Suppressor macrophage treated with lipopolysaccharide for 4 hours (primary cell): ENCODE results near the gene RAB17.
"Not testable (repeated sequence)": the region's sequence is repeated elsewhere in the genome, so short reads cannot be mapped to it uniquely, and the experiment has no call there.

ENCODE experiments used
- DNase-seq: peaks from one replicate; pipeline ENCODE4 v3.0.0-alpha.2; 2020

Gene RAB17

DNA sequence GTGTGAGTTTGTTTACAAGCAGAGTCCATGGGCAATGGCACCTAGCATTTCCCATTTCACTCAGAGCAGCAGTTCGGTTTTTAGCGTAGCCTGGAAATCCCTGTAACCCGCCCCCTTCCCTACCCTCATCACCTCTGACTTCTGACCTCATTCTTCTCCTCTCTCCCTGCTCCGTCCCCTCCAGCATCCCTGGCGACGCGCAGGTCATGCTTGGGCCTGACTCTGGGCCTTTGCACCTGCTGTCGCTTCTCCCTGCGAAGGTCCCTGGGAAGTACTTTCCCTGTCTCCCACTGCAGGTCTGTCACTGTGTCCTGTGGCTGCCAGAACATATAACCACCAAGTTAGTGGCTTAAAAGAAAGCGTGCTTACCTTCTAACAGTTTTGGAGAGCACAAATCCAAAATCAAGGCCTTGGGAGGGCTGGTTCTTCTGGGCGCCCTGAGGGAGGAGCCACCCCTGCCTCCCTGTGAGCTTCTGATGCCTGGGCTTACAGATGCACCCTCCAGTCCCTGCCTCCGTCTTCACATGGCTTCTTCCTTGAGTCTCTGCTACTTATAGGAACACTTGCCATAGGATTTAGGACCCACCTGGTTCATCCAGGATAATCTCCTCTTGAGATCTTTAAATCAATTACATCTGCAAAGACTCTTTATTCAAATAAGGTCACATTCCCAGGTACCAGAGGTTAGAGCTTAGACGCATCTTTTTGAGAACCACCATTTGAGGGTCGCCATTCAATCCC, 8.1 kb upstream of the RAB17 start:
- DNase-seq: no peak

DNA sequence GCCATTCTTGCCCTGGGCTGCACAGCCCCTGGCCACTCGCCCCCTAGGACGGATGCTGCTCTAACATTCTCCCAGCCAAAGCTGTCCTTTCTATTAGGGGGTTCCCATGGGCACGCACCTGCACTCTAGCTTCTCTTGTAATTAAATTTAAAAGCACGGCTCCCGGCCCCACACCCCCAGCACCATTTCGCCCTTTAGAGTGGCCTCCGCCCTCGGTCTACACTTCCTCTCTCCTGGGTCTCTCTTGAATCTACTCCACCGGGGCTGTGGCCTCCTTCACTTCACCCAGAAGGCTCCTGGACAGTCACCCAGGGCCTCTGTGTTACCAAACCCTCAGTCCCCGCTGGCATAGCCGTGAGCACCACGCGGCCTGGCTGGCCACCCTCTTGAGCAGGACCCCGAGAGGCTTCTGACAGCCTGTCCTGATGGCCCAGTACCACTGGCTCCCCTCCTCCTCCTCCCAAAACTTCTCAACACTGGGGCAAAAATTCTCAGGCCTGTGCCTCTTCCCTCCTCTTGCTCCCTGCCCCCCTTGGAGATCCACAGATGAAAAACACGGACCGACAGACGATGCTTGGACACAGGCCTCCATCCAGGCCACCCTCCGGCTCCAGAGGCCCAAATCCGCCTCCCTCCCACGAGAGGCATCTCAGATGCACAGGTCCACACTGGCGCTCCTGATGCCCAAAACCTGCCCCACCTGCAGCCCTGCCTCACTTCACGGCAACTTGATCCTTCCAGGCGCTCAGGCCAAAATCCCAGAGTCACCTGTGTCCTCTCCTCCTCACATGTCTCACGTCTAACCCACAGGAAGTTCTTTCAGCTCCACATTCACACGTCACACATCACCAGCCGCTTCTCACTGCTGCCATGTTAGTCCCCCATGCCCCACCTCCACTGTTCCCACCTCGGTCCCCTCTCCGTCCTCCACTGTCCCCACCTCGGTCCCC, 6.9 kb upstream of the RAB17 start:
- no peak for DNase-seq

DNA sequence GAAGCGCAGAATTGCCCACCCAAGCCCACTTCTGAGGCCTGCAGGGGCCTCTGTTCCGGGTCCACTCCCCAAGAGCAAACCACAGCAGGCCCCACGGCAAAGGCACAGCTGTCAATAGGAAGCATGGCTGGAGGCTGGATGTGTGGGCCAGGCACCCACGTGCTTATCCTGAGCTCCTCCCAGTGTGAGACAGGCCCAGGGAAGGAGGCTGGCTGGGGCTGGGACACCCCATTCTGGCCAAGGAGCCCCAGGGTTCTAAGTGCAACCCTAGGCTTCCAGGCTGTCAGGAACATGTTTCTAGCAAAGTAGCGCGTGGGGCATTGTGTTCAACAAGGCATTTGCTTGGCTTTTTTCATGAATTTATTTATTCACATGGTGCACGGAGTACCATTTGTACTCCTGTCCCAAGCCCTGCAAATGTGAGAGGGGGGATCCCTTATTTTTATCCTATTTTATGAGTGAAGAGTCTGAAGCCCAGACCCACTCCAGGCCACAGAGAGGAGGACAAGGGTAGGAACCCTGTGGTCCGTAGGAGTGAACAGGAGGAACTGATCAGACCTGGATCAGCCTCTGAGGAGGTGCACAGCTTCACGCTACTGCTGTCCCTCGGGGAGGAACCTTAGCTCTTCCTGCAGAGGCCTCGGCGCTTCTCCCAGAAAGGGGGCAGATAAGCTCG, 6.1 kb upstream of the RAB17 start:
- no peak for DNase-seq

DNA sequence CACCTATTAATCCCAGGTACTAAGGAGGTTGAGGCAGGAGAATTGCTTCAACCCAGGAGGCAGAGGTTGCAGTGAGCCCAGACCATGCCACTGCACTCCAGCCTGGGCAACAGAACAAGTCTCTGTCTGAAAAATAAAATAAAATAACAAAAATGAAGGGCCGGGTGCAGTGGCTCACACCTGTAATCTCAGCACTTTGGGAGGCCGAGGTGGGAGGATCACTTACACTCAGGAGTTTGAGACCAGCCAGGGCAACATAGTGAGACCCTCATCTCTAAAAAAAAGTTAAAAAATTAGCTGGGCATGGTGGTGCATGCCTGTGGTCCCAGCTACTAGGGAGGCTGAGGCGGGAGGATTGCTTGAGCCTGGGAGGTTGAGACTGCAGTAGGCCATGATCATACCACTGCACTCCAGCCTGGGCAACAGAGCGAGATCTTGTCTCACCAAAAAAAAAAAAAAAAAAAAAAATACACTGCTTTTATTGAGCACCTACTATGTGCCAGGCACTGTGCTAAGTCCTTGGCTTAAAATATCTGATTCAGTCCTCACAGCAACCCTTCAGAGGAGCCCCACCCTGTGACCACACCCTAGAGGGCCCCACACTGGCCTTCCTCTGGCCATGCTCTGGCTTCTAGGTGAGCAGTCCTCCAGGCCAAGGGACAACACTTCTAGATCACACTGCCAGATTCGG, 5.4 kb upstream of the RAB17 start:
- not testable (repeated sequence) for DNase-seq

DNA sequence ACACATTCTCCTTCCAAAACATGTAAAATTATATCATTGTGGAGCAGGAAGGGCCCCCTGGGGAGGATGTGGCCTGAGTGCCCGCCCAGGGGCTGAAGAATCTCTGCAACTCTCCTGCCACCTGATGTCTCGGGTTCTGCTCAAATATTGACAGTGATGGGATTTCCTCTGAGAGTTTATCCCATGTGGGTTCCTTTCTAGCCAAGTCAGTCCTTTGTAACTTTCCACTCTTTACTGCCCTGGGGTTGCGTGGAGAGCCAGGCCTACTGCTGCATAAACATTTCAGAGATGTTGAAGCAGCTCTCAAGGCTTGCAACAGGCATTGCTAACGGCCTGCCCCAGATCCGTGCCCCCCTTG, 4.0 kb upstream of the RAB17 start:
- no peak for DNase-seq

DNA sequence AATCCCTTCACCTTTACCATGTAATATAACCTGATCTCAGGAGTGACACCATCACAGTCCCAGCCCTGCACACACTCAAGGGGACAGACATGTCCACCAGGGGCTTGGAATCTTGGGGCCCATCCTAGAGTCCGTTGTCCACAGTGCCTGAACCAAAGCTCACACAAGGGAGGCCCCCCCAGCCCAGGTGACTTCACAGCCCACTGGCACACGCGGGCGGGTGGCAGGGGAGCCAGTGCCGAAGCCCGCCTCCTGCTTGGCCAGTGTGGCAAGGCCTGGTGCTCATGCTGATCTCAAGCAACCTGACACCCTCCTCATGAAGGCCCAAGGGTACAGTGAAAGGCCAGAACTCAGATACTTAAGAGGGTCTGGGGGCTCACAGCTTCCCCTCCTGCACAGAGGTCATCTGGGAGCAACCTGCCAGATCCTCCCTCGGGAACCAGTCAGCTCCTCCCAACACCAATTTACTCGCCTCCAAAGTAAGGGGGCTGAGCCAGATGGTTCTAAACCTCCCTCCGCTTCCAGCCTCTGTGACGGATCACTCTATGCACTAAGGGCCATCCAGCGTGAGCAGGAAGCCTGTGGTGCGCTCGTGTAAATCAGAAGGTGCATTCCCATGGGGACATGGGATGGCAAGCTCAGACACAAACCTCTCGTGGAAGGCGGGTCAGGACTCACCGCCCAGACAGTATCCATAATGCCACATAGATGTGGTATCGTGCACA, 3.2 kb upstream of the RAB17 start:
- no peak for DNase-seq

DNA sequence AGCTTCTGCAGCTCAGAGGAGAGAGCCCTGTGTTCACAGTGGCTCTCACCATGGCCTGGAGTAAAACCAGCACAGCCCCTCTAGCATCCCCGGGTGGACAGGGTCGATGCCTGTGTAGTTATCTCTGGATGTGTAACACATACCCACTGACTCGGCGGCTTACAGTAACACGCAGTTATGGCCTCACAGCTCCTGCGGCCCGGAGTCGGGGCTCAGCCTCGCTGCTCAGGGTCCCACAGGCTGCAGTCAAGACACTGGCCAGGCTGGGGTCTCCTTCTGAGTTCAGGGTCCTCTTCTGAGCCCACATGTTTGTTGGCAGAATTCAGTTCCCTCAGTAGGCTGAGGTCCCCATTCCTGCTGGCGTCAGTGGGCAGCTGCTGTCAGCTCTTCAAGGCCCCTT, 2.5 kb upstream of the RAB17 start:
- DNase-seq: no peak

DNA sequence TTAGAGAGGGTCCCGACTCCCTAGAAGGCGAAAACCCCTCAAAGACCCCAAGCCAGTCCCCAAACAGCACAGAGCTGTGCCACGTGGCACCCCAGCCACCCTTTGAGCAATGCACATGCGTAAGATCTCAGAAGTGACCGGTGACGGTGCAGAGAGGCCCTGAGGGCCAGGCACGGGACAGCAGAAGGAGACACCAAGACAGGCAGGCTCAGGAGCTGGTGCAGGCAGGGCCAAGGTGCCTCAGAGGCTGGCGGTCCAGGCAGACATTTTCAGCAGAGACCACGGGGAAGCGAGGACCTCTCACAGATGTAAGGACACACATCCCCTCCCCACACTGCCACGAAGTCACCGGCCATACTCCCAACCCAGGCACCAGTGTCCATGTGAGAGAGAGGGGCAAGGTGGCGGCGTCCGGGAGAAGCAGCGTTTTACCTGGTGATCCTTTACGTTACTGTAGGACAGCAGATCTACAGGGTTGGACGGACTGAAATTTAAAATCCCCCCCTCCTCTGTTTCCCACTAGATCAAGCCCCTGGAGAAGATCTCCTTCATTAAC, 2.0 kb upstream of the RAB17 start:
- DNase-seq: no peak

DNA sequence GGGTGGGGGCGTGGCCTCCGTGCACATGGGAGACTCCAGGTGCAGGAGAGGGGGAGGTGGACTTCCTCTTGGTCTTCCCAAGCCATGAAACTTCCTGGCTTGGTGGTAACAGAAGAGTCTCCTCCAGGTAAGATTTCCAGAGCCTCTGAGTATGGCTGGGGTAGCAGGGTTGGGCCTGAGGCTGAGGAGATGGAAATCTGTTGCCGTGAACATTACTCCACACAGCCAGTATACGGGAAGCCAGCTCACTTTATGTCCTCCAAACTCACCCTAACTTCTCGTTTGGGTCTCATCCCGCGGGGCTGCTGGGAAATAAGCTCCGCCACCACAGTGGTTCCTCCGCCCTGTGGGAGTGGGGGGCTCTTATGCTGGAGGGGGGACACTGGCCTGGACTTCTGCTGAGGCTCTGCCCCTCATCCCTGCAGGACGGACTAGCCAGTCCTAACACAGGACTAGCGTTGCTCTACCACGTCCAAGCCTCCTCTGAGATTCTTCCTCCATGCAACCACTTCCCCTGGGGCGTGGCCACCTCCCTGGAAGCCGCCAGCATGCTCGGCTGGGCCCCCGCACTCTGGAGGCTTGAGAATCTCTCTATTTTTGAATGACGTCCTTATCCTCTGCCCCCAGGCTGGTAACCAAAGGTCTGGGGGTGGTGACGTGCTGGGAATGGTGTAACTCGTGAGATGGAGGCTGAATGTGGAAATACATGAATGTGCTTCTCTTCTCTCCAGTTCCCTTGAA, 777 bp upstream of the RAB17 start:
- peak; percentile 89 for DNase-seq

DNA sequence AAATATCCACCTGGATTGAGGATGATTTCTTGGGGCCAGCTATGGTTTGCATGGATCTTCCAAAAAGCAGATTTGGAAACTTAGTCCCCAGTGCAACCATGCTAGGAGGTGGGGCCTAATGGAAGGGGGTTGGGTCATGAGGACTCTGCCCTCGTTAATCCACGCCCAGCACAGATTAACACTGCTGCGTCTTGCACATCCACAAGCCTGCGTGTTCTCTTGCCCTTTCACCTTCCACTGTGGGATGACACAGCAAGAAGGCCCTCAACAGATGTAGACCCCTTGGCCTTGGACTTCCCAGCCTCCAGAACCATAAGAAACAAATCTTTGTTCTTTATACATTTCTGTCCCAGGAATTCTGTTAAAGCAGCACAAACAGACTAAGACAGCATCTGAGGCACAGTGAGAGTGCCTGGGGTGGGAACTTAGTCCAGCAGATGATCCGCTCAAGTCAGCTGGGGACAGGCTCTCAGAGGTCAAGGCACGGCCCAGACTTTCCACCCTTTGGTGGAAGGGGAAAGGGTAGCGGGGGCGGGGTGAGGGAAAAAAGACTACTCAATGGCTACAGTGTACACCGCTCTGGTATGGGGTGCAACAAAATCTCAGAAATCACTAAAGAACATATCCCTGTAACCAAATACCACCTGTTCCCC, 2.4 kb downstream of the RAB17 start:
- DNase-seq: no peak

DNA sequence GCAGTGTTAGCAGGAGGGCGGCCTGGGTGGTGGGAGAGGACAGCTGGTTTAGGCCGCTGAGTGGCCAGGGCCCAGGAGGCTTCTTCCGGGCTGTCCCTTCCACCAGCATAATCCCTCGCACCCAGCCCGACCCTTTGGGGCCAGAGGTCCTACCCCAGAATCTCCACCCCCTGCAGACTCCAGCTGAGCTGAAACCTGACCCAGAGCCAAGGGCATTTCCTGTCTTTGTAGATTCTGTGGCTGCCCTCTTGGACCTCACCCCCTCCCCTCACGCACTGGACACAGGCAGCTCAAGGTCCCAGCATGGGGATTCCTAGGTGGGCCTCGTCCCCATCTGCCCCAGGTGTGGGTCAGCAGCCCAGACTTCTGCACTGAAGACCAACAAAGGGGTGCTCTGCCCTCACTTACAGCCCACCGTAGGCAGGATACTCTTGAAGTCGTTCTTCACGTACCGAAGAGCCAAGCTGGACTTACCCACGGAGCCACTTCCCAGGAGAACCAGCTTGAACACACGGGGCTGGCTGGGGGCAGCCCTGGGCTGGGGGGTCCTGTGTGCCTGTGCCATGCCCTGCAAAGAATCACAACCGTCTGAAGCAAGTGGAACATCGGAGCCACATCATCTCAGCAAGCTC, 4.8 kb downstream of the RAB17 start:
- no peak for DNase-seq

DNA sequence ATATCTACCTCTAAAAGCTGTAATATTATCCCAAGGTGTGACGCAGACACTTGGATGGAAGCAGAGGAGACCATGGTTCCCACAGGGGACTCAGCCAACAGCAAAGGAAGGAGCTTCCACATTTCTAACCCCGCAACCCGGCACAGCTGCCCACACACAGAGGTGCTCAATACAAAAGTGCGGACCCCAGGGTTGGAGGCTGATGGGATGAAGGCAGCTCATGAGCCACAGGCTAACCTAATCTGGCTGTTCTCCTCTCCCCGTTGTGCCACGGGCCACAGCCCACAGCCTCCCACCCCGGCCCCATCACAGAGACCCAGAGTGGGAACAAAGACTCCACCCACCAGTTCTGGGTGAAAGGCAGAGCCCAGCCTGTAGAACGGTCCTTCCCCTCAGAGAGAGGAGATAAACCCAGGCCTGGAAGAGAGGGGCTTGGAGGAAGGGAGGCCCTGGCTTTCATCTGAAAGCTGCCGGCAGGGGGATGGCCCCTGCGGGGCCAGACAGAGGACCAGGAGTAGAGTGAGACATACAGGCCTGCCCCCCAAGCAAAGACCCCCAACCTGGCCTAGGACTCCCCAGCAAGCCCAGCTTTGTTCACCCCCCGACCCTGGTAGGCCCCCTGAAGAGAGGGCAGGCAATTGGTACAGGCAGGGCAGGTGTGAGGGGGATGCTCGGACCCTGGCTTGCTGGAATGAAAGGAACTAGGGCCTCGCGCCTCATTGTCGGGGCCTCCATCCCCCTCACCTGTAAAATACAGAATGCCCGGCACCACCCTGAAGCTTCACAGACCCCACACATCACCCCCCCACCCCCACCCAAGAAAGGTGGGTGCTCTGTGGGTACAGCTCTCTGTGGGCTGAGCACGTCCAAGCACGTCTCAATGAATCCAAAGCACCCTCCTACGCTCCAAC, 6.9 kb downstream of the RAB17 start:
- DNase-seq: no peak

DNA sequence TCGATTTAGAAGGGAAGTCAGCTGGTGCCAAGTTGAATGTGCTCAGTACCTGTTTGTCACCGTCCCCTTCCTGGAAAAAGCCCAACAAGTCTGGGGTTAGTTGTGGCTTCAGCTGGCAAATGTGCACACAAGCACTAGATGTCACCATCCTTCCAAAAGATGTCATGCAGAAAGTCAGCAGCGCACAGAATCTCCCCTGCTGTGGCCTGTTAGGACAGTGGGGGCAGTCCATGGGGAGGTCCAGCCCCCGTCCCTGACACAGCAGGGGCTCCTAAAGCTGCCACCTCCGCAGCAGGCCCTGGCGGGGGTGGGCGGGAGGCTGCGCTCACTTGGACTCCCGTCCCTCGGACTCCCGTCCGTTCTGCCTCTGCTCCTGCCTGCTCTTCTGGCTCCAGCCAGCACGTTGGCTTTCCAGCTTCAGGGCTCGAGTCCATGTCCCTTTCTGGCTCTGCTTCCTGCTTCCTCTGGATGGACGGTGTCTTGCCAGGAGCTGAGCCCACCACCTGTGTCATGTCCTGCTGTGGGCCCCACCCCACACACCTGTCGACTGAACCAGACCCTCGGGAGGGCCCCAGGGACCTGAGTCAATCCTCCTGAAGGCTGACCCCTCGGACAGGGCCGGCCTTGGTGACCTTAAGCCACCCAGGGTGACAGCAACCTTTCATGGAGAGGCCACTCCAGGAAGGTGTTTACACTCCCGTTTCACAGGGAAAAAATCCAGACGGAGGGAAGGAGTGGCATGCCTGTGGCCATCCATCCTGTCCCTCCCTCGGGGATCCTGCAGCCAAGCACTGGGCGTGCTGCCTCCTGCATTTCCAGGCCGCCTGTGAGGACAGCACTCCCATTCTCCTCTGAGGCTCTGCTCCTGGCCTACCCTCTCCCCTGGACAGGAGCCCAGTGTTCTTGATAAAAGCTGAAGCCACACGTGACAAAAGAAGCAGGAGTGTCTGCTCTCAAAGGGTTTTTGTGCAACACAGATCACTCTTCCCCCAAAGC, 8.5 kb downstream of the RAB17 start:
- peak; percentile 43 for DNase-seq

DNA sequence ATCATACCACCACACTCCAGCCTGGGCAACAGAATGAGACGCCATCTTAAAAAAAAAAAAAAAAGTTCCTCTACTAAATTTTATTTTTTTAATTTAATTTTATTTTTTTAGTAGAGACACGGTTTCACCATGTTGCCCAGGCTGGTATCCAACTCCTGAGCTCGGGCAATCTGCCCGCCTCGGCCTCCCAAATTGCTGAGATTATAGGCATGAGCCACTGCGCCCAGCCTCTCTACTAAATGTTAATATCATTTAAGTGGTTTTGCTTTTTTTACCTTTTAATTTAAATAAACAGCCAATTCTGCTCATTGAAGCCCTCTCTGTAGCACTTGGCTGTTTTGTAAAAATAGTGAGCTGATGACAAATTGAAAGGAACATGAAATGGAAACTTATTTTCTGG, 9.2 kb downstream of the RAB17 start:
- no peak for DNase-seq

DNA sequence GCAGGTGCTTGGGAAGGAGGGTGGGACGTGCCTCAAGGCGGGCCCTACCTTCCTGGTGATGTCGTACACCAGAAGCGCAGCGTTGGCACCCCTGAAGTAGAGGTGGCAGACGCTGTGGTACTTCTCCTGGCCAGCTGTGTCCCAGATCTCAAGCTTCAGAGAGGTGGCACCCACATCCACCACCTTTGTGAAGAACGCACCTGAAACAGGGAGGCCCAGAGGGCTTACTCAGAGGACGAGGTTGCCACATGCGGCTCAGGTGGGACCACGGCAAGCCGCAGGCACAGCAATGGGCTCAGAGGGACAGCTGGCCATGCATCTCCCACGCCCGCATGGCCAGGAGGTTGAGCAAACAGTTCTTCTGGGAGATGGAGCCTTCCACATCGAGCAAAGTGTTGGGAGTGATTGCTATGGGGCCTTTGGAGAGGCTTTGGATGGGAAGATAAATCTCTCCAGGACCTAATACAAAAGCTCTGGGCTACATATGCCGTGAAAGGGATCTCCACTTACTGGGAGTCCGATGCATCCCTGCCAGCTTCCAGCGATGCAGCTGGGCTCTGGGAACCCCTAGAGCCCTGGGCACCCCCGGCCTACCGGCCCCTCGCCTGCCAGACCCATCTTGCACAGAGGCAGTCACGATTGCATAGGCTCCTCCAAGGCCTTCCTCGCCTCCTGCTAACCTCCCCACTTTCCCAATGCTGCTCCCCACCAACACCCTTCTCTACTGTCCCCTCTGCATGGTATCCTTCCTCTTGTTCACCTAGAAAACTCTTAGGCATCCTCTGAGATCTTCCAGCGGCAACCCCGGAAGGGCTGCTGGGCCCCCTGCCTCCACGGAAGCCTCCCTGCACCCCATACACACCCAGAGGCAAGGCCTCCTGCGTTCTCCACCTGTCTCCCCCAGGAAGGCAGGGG, 12.3 kb downstream of the RAB17 start:
- DNase-seq: no peak

DNA sequence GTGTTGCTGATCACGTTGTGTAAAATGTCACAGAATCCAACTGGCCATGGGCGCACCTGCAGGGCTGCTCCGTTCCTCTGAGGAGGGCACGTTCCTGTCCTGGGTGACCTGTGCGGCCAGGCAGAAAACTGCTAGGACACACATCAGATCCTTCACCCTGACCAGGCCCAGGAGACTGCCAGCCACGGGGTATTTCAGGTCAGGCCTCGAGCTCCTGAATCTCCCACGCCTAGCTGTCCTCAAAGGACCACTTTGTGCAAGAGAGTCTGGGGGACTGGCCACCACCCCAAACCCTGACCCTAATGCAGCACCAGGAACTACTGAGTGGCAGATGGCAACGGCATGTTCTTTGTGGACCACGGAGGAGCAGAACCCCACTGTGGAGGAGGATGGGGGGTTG, 13.1 kb downstream of the RAB17 start:
- no peak for DNase-seq

DNA sequence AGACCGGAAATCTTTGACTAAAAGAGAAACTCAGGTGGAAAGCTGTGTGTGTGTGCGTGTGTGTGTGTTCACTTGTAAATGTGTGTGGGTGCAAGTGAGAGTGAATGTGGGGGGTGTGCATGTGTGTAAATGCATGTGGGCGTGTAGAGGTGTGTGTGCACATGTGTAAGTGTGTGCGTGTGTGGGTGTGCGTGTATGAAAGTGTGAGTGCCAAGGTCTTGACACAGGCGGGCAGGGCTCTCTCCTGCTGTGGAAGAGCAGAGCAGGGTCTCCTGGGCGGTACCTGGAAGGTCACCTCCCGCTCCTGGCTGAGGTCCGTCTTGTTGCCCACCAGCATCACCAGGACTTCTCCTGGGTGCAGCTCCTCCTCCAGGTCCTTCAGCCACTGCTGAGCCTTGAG, 13.6 kb downstream of the RAB17 start:
- no peak for DNase-seq
